HG03457 (cell line): ENCODE measurements around the gene LASP1NB.
"Not testable (repeated sequence)": the region's sequence is repeated elsewhere in the genome, so short reads cannot be mapped to it uniquely, and the experiment has no call there.

Experiments
- ATAC-seq: cut with Tn5 transposase; IDR thresholded peaks from one replicate; pipeline ENCODE4 v1.9.1; 2021; ENCODE audit warnings: moderate number of reproducible peaks; ENCODE audit not compliant: unreplicated experiment

LASP1NB gene

DNA sequence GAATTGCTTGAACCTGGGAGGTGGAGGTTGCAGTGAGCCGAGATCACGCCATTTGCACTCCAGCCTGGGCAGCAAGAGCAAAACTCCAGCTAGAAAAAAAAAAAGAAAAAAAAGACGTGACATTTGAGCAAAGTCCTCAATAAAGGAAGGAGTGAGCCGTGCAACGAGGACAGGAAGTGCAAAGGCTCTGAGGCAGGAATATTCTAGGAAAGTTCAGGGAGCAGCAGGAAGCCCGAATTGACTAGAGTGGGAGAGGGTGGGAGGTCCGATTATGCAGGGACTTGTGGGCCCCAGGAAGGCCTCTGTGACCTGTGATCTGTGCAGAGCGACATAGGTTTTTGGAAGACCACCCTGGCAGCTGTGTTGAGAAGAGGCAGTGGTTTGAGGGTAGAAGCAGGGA is 8.6 kb upstream of the LASP1NB start:
- ATAC-seq = no peak

- ATAC-seq = no peak
Observed at GRCh38 chr17:38917259-38917658, 8.2 kb upstream of the LASP1NB start.

DNA sequence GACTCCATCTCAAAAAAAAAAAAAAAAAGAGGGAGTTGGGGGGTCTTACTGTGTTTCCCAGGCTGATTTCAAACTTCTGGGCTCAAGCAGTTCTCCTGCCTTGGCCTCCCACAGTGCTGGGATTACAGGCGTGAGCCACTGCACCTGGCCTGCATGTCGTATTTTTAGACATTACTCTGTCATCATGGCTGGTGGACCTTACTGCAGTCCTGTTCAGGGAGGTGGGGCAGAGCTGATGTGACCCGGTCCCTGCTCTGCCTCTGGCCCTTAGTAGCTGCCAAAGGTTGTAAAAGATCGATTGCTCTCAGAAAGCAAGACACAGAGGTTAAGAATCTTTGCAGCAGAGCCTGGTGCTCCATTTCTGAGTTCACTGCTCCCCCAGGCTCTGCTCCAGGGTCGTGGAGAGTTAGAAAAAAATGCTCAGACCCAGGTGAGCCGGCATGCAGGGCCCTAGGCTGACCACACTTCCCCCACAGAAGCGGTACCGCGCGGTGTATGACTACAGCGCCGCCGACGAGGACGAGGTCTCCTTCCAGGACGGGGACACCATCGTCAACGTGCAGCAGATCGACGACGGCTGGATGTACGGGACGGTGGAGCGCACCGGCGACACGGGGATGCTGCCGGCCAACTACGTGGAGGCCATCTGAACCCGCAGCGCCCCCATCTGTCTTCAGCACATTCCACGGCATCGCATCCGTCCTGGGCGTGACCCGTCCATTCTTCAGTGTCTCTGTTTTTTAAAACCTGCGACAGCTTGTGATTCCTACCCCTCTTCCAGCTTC is 7.1 kb upstream of the LASP1NB start:
- no peak for ATAC-seq

- ATAC-seq = no peak
Observed at GRCh38 chr17:38918916-38919315, 6.5 kb upstream of the LASP1NB start.

DNA sequence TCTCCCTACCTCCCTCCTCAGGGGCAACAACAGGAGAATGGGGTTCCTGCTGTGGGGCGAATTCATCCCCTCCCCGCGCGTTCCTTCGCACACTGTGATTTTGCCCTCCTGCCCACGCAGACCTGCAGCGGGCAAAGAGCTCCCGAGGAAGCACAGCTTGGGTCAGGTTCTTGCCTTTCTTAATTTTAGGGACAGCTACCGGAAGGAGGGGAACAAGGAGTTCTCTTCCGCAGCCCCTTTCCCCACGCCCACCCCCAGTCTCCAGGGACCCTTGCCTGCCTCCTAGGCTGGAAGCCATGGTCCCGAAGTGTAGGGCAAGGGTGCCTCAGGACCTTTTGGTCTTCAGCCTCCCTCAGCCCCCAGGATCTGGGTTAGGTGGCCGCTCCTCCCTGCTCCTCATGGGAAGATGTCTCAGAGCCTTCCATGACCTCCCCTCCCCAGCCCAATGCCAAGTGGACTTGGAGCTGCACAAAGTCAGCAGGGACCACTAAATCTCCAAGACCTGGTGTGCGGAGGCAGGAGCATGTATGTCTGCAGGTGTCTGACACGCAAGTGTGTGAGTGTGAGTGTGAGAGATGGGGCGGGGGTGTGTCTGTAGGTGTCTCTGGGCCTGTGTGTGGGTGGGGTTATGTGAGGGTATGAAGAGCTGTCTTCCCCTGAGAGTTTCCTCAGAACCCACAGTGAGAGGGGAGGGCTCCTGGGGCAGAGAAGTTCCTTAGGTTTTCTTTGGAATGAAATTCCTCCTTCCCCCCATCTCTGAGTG is 5.9 kb upstream of the LASP1NB start:
- no peak for ATAC-seq

DNA sequence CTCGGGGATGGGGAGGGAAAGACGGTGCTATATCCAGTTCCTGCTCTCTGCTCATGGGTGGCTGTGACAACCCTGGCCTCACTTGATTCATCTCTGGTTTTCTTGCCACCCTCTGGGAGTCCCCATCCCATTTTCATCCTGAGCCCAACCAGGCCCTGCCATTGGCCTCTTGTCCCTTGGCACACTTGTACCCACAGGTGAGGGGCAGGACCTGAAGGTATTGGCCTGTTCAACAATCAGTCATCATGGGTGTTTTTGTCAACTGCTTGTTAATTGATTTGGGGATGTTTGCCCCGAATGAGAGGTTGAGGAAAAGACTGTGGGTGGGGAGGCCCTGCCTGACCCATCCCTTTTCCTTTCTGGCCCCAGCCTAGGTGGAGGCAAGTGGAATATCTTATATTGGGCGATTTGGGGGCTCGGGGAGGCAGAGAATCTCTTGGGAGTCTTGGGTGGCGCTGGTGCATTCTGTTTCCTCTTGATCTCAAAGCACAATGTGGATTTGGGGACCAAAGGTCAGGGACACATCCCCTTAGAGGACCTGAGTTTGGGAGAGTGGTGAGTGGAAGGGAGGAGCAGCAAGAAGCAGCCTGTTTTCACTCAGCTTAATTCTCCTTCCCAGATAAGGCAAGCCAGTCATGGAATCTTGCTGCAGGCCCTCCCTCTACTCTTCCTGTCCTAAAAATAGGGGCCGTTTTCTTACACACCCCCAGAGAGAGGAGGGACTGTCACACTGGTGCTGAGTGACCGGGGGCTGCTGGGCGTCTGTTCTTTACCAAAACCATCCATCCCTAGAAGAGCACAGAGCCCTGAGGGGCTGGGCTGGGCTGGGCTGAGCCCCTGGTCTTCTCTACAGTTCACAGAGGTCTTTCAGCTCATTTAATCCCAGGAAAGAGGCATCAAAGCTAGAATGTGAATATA is 4.8 kb upstream of the LASP1NB start:
- no peak for ATAC-seq

GRCh38 chr17:38921756-38922411 is 3.5 kb upstream of the LASP1NB start:
- no peak for ATAC-seq

GRCh38 chr17:38922538-38923297 is 2.7 kb upstream of the LASP1NB start:
- ATAC-seq = no peak

DNA sequence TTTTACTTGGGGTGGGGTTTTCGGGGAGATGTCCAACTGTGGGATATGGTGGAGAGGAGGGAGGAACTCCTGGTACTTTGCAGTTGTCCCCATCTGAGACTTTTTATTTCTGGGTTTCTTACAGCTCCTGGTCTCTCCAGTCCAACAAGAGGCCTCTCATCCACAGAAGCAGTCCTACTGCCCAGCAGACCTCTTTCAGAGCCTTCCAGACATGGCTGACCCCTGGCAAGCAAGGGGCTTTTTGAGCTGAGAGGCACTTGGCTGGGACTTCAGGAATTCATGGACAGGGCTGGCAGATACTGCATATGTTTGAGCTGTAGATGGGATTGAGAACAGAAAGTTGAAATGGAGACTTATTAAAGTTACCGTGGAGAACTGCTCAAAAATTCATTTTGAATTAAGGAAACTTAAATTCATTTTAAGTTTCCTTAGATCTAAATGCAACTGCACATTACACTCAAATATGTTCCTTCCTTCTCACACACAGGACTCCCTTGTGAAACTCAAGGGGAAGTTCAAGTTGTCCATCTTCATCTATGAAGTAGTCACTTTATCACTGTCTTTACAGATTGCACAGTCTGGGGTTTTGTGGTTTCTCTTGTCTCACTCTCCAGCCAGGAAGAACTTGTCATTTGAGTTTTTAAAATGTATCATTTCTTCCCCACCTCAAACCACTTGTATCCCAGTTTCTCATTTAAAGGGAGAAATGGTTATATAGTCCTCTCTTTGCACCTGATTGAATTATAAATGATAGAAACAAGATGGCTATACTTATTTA is 1.1 kb downstream of the LASP1NB start:
- ATAC-seq = no peak

- ATAC-seq = not testable (repeated sequence)
Observed at GRCh38 chr17:38930782-38931181, 5.4 kb downstream of the LASP1NB start.

GRCh38 chr17:38933962-38934361 is 8.5 kb downstream of the LASP1NB start:
- not testable (repeated sequence) for ATAC-seq

- ATAC-seq = no peak
Observed at GRCh38 chr17:38939987-38940386, 14.6 kb downstream of the LASP1NB start.

DNA sequence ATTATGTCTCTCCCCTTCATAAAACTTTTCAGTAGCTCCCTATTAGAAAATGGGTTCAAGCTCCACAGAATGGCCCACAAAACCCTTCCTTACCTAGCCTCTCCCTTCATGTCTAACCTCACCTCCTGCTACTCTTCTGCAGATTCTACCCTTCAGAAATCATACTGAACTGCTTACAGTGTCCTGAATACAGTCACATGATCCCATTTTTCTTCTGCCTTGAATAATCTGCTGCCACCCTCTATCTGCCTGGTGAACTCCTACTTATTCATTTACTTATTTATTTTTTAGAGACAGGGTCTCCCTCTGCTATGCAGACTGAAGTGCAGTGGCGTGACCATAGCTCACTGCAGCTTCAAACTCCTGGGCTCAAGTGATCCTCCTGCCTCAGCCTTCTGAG is 15.0 kb downstream of the LASP1NB start:
- no peak for ATAC-seq

DNA sequence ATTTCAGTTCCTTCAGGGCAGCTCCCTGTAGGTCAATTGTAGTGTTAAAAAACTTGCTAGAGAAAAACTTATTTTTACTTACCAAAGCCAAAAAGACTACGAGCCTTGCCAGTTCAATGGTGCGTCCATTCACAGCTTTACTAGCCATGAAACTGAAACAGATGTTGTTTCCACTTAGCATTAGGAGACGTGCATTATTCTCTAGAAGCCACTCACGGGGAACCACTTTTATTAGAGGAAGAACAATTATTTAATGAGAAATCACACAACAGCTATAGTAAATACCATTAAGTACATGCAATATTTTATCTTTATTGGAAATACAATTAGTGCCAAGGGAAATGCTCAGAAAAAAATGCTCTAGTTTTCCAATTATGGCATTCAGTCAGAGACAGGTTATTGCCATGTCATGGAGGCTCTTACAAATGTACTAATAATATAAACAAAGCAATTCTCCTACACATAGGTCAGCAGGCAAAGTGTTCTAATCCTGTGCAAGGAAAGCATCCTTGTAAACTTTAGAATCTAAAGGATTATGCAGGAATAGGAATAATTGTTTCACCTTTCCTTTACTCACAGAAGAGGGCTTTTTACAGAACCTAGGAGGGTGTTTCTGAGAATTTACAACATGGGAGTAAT is 17.4 kb downstream of the LASP1NB start:
- ATAC-seq = no peak

DNA sequence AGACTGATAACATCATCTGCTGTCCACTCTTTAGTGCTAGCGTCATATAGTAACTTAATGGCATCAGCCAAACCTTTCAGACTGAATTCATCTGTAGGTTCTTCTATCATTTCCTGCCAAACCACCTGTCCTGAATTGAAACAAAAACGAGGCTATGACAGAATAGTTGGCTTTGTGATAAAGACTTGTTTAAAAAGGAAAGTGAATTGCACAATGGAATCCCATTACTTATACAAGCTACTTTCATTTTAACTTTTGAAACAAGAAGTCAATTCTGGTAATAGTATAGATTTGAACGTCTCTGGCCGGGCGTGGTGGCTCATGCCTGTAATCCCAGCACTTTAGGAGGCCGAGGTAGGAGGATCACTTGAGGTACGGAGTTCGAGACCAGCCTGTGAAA is 18.2 kb downstream of the LASP1NB start:
- ATAC-seq = no peak

DNA sequence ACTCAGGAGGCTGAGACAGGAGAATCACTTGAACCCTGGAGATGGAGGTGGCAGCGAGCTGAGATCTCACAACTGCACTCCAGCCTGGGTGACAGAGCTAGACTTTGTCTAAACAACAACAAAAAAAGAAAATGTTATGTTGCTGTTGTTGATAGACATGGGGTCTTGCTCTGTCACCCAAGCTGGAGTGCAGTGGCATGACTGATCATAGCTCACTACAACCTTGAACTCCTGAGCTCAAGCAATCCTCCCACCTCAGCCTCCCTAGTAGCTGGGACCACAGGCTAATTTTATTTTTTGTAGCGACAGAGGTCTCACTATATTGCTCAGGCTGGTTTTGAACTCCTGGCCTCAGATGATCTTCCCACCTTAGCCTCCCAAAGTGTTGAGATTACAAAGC is 21.8 kb downstream of the LASP1NB start:
- no peak for ATAC-seq

- not testable (repeated sequence) for ATAC-seq
Observed at GRCh38 chr17:38953800-38954199, 28.4 kb downstream of the LASP1NB start.

DNA sequence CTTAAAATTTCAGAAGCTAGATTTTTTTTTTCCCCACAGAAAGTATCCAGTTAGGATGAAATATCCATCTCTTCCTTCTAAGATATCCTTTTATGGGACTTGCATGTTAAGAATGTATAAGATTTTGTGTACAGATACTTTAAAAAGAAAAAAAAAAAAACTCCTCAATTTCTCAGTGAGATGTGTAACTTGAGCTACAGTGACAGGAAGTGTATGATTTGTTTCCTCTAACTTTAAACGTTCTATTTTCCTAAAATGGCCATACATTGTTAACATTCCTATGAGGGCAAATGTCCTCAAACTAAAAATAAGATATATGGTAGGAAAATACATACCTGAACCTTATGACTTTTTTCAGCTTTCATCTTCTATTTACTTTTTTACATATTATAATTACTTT is 32.9 kb downstream of the LASP1NB start:
- ATAC-seq = no peak

DNA sequence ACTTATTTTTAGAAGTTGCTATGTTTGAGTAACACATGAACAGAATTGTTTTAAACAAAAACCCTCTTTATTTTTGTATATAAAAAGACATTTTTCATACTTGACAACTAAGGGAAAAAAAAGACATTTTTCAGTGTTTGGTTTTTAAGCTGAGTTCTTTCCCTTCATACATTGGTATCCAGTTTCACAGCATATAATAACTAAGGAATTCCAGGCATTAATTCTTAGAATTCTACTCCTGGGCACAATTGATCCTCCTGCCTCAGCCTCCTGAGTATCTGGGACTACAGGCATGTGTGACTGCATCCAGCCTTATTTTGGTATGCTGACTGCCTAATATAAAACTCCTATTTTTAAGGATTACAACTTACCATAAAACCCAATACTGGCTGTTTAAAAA is 33.3 kb downstream of the LASP1NB start:
- no peak for ATAC-seq
